Pancreas (tissue), 10 donors: ENCODE measurements around the gene COQ4. TPM values are rescaled to one million over a fixed set of nuclear protein-coding genes. Genes with fewer than 3 reads are reported as not detected.
A peak's percentile ranks its signal among the peaks of the same experiment; 100 is the strongest.

Experiments
- ATAC-seq, 4 donors: fragments of 200-7000 bp; cut with Tn5 transposase; one replicate each; pipeline versions ENCODE4 v1.8.0 to v1.9.1; 2020; ENCODE audit warnings: mild to moderate bottlenecking in 4 of 4, moderate library complexity in 4 of 4
- DNase-seq, 6 donors: peaks; one replicate each; pipeline ENCODE4 v3.0.0-alpha.2; 2020
- FAIRE-seq: peaks from 2 replicates; lab custom pipeline; 2012; peaks lifted over from hg19 to GRCh38; lab: Jason Lieb, UNC
- H3K27ac ChIP-seq, 4 donors: fragments of 200-600 bp; sonication (generic); 1 replicate in 3 of 4; 2 replicates in 1 of 4; pipeline versions ENCODE4 v1.5.0 to v1.8.0; 2020
- H3K27me3 ChIP-seq, 4 donors: fragments of 200-600 bp; one replicate each; pipeline ENCODE4 v1.8.0; 2021
- H3K36me3 ChIP-seq, 3 donors: fragments of 200-600 bp; sonication (generic) in 1 of 3; one replicate each; pipeline versions ENCODE4 v1.5.0 to v1.8.0; 2020 to 2021
- H3K4me1 ChIP-seq, 3 donors: fragments of 200-600 bp; one replicate each; pipeline ENCODE4 v1.8.0; 2021
- H3K4me3 ChIP-seq, 4 donors: fragments of 200-600 bp; sonication (generic) in 2 of 4; one replicate each; pipeline versions ENCODE4 v1.5.0 to v1.8.0; 2020 to 2021
- H3K9me3 ChIP-seq, 4 donors: fragments of 200-600 bp; one replicate each; pipeline ENCODE4 v1.8.0; 2021
- WGBS, 2 donors: extraction: QIAGEN DNeasy Blood & Tissue Kit; methylation state at CpG; one replicate each; pipeline ENCODE4 v1.1.7; 2013; 5-methylcytosine and 5-hydroxymethylcytosine counted together
- intact Hi-C, 3 donors: fragments of 100-400 bp; cut with DNase I; formaldehyde crosslinking; loops; one replicate each; pipeline versions ENCODE4 v1.11.1 to v1.14.2; 2022
- polyA plus RNA-seq, 2 donors: library from polyadenylated mRNA; stranded (reverse); fragments of 200-250 nt; gene quantifications; one replicate each; pipeline ENCODE4 v1.2.3, GENCODE V29; 2013
- total RNA-seq, 6 donors: library from RNA; stranded (reverse); fragmentation: NEBNext Ultra II Directional in 4 of 6; extraction: Animal tissue kit (Norgen Biotek cat#: 25700) in 4 of 6; gene quantifications; one replicate each; pipeline versions ENCODE4 v1.2.1 to v1.2.4, GENCODE V29; 2021 to 2023
- TF ChIP-seq, protein P1 (sequence below), 4 donors: fragments of 200-600 bp; sonication (generic) in 3 of 4; IDR thresholded peaks; one replicate each; pipeline versions ENCODE4 v1.5.0 to v1.8.0; 2021; ENCODE audit warnings: antibody characterized with exemption in 4 of 4
- donor health status: healthy with polysubstance abuse.
- donor health status: DM: no; HTN: no; CAD: no; lungs with moderate emphysema.
- donor health status: DM: no; HTN: no; CAD: no.
- donor health status: control.
- donor health status: control.
- donor health status: Bipolar disorder and iron deficiency.
- donor health status: DM: yes; HTN: yes; CAD: no.
- donor health status: DM: no; HTN: no; CAD: no.
- donor health status: DM: no; HTN: no; CAD: no.
- donor health status: DM: yes; HTN: yes; CAD: no.

COQ4 gene
- total and polyA plus RNA-seq, 8 donors: 23.1 to 103 (median 32.8) TPM

GRCh38 chr9:128358090-128358489 lies 35.5 kb downstream of the COQ4 start:
- no peak for DNase-seq
- no peaks in the 10 kb centered on the region for H3K9me3 ChIP-seq
- H3K36me3 ChIP-seq: no peaks in the 10 kb centered on the region
- no peak for FAIRE-seq
- 81 to 82% methylated on average over 8 of the region's 8 CpGs for WGBS, 2 donors
- TF ChIP-seq, protein P1, sequence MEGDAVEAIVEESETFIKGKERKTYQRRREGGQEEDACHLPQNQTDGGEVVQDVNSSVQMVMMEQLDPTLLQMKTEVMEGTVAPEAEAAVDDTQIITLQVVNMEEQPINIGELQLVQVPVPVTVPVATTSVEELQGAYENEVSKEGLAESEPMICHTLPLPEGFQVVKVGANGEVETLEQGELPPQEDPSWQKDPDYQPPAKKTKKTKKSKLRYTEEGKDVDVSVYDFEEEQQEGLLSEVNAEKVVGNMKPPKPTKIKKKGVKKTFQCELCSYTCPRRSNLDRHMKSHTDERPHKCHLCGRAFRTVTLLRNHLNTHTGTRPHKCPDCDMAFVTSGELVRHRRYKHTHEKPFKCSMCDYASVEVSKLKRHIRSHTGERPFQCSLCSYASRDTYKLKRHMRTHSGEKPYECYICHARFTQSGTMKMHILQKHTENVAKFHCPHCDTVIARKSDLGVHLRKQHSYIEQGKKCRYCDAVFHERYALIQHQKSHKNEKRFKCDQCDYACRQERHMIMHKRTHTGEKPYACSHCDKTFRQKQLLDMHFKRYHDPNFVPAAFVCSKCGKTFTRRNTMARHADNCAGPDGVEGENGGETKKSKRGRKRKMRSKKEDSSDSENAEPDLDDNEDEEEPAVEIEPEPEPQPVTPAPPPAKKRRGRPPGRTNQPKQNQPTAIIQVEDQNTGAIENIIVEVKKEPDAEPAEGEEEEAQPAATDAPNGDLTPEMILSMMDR (IDR thresholded peaks at IDR 0.05): no peak
- no peak overlapping the region for H3K4me3 ChIP-seq
- H3K27ac ChIP-seq: no peak overlapping the region
- H3K4me1 ChIP-seq: peaks cover 0 to 7% (median 6%) of the 10 kb centered on the region in 3 donors
- ATAC-seq: no peak
- no peaks in the 10 kb centered on the region for H3K27me3 ChIP-seq
- intact Hi-C loops: no loop called here

- FAIRE-seq (no peak), ATAC-seq (no peak), DNase-seq (no peak)
- Histone ChIP-seq H3K27me3 (no peaks in the 10 kb centered on the region), H3K4me1 (peaks cover 0 to 7% (median 6%) of the 10 kb centered on the region in 3 donors), H3K27ac (no peak overlapping the region), H3K9me3 (no peaks in the 10 kb centered on the region), H3K36me3 (no peaks in the 10 kb centered on the region), H3K4me3 (no peak overlapping the region)
- intact Hi-C loops: no loop called here
- WGBS, 2 donors: 79 to 80% methylated on average over 4 of the region's 4 CpGs
- TF ChIP-seq, protein P1 (IDR thresholded peaks at IDR 0.05): no peak
These were observed 36.2 kb downstream of the COQ4 start for GRCh38 chr9:128358861-128359260.

GRCh38 chr9:128360826-128361225 lies 38.2 kb downstream of the COQ4 start:
- H3K4me3 ChIP-seq: no peak overlapping the region
- no peaks in the 10 kb centered on the region for H3K27me3 ChIP-seq
- peaks cover 0 to 7% (median 6%) of the 10 kb centered on the region in 3 donors for H3K4me1 ChIP-seq
- TF ChIP-seq, protein P1 (IDR thresholded peaks at IDR 0.05): no peak
- FAIRE-seq (no peak), DNase-seq (no peak), ATAC-seq (no peak)
- WGBS, 2 donors: 50 to 77% methylated on average over 2 of the region's 2 CpGs
- no peaks in the 10 kb centered on the region for H3K36me3 ChIP-seq
- H3K9me3 ChIP-seq: no peaks in the 10 kb centered on the region
- no peak overlapping the region for H3K27ac ChIP-seq
- intact Hi-C loops: no loop called here

- no peak for FAIRE-seq
- Histone ChIP-seq H3K4me1 (peaks cover 0 to 7% (median 6%) of the 10 kb centered on the region in 3 donors), H3K9me3 (no peaks in the 10 kb centered on the region), H3K27me3 (no peaks in the 10 kb centered on the region), H3K27ac (peak overlapping the region in 3 of 4 donors; percentile 12 to 37 (median 17)), H3K4me3 (peak overlapping the region in 2 of 4 donors; percentile 39 to 59), H3K36me3 (no peaks in the 10 kb centered on the region)
- TF ChIP-seq, protein P1 (IDR thresholded peaks at IDR 0.05): no peak
- 46 to 53% methylated on average over 14 of the region's 14 CpGs for WGBS, 2 donors
- ATAC-seq: peak; percentile 6 to 20 (median 10)
- peak in 1 of 6 donors; percentile 39 for DNase-seq
- intact Hi-C loops: no loop called here
These were observed 38.8 kb downstream of the COQ4 start for GRCh38 chr9:128361296-128361985.
